Upper lobe of left lung (tissue), 4 donors: ENCODE data around the gene CIITA.

ENCODE experiments used
- CTCF ChIP-seq, 6 experiments: fragments of 450-650 bp in 4 of 6; fragments of 200-600 bp in 2 of 6; sonication (generic) in 2 of 6; IDR thresholded peaks; one replicate each; pipeline ENCODE4 v1.5.1; 2016 to 2019; ENCODE audit warnings: antibody characterized with exemption in 6 of 6
- POLR2AphosphoS5 ChIP-seq, 2 donors: sonication (generic); formaldehyde crosslinking; IDR thresholded peaks; one replicate each; pipeline ENCODE4 v1.5.1; 2017; ENCODE audit warnings: antibody characterized with exemption in 2 of 2

GRCh38 chr16:10959161-10959560 lies 82.2 kb downstream of the CIITA start:
- TF ChIP-seq CTCF (IDR thresholded peaks at IDR 0.05) (no peak), POLR2AphosphoS5 (IDR thresholded peaks at IDR 0.05) (no peak)
